ENCODE measurements around the gene TMEM132E.

TMEM132E gene

GRCh38 chr17:34610506-34610905 lies 31.1 kb downstream of the TMEM132E start:
- H3K27ac ChIP-seq (ENCODE audit: low read depth, low read length), result no peak overlapping the region
- no peak overlapping the region for H3K4me3 ChIP-seq (ENCODE audit: low read depth in 1 of 5, low read length in 5 of 5)
- peaks cover 0 to 5% (median 0%) of the 10 kb centered on the region in 5 donors for H3K9me3 ChIP-seq (ENCODE audit: control insufficient read depth in 5 of 5, low read length in 5 of 5)
- no peak overlapping the region for H3K9ac ChIP-seq (ENCODE audit: low read length in 5 of 5)
- H3K4me1 ChIP-seq (ENCODE audit: control insufficient read depth in 5 of 5, insufficient read depth in 5 of 5, low read length in 5 of 5), result no peaks in the 10 kb centered on the region
- no peaks in the 10 kb centered on the region for H3K36me3 ChIP-seq (ENCODE audit: control insufficient read depth in 5 of 5, insufficient read depth in 5 of 5, low read length in 5 of 5)
- H3K27me3 ChIP-seq (ENCODE audit: control insufficient read depth in 5 of 5, insufficient read depth in 4 of 5, low read length in 5 of 5), result peaks cover 14 to 61% (median 25%) of the 10 kb centered on the region in 5 donors

DNA sequence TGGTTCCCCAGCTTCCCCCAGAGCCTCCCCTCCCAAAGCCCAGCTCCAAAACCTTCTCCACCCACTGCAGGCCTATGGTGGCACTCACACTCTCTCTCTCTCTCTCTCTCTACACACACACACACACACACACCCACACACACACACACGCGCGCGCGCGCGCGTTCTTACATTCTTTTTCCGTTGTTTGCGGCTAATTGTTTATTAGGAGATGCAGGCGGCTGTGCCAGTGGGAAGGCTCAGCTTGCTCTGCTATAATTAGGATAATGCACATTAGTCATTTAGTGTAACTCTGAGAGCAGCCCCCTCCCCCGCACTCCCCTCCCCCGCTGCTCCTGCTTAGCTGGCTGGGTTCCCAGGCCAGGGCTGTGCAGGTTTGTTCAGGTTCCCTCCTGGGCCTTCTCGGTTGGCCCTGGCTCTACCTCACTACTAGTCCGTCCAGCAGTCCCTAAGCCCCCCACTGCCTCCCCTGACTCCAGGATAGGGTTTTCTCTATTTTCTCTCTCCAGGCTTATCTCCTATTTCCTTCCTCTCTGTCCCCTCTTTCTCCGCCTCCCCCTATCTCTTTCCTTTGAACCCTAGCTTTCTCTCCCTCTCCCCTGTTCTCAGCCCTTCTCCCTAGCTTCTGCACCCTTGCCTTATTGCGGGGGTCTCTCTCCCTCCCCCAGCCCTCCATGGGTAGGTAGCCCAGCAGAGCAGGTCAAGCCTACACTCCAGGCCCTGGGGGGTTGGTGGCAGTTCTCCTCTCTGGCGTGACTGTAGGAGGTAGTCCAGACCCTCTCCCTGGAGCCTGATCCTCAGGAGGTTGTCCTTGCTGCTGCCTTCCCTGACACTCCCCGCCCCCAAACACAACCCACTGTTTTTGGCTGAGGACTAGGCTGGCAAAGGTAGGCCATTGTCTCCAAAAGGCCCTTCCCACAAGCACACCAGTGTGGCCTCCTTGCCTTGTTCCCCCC lies 34.0 kb downstream of the TMEM132E start:
- Histone ChIP-seq H3K27me3 (ENCODE audit: control insufficient read depth in 5 of 5, insufficient read depth in 4 of 5, low read length in 5 of 5) (peaks cover 19 to 66% (median 33%) of the 10 kb centered on the region in 5 donors), H3K27ac (ENCODE audit: low read depth, low read length) (no peak overlapping the region), H3K36me3 (ENCODE audit: control insufficient read depth in 5 of 5, insufficient read depth in 5 of 5, low read length in 5 of 5) (no peaks in the 10 kb centered on the region), H3K9ac (ENCODE audit: low read length in 5 of 5) (no peak overlapping the region), H3K4me1 (ENCODE audit: control insufficient read depth in 5 of 5, insufficient read depth in 5 of 5, low read length in 5 of 5) (peaks cover 0 to 12% (median 0%) of the 10 kb centered on the region in 5 donors), H3K9me3 (ENCODE audit: control insufficient read depth in 5 of 5, low read length in 5 of 5) (peaks cover 0 to 5% (median 0%) of the 10 kb centered on the region in 5 donors), H3K4me3 (ENCODE audit: low read depth in 1 of 5, low read length in 5 of 5) (no peak overlapping the region)

DNA sequence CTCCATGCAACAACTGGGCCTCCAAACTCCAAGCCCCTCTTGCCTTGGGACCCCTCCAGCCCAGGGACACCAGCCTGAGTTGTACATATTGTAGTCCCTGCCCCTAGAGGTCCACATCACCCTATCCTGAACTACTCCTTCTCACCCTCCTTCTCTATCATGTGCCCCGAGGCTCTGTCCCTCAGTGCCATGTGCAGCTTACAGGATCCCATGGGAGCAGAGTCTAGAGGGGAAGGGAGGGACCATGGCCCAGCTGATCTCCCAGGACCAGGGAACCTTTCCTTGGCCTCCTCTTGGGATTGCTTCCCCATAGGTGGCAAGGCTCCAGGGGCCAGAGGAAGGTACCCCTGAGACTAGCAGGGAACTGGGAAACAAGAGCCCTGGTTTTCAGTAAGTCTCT lies 35.3 kb downstream of the TMEM132E start:
- no peak overlapping the region for H3K27ac ChIP-seq (ENCODE audit: low read depth, low read length)
- no peak overlapping the region for H3K4me3 ChIP-seq (ENCODE audit: low read depth in 1 of 5, low read length in 5 of 5)
- peaks cover 0 to 12% (median 0%) of the 10 kb centered on the region in 5 donors for H3K4me1 ChIP-seq (ENCODE audit: control insufficient read depth in 5 of 5, insufficient read depth in 5 of 5, low read length in 5 of 5)
- H3K9ac ChIP-seq (ENCODE audit: low read length in 5 of 5), result no peak overlapping the region
- no peaks in the 10 kb centered on the region for H3K36me3 ChIP-seq (ENCODE audit: control insufficient read depth in 5 of 5, insufficient read depth in 5 of 5, low read length in 5 of 5)
- peaks cover 13 to 55% (median 26%) of the 10 kb centered on the region in 5 donors for H3K27me3 ChIP-seq (ENCODE audit: control insufficient read depth in 5 of 5, insufficient read depth in 4 of 5, low read length in 5 of 5)
- peaks cover 0 to 5% (median 0%) of the 10 kb centered on the region in 5 donors for H3K9me3 ChIP-seq (ENCODE audit: control insufficient read depth in 5 of 5, low read length in 5 of 5)

GRCh38 chr17:34615326-34615725 lies 35.9 kb downstream of the TMEM132E start:
- Histone ChIP-seq H3K36me3 (ENCODE audit: control insufficient read depth in 5 of 5, insufficient read depth in 5 of 5, low read length in 5 of 5) (no peaks in the 10 kb centered on the region), H3K27ac (ENCODE audit: low read depth, low read length) (no peak overlapping the region), H3K27me3 (ENCODE audit: control insufficient read depth in 5 of 5, insufficient read depth in 4 of 5, low read length in 5 of 5) (peaks cover 13 to 50% (median 26%) of the 10 kb centered on the region in 5 donors), H3K4me3 (ENCODE audit: low read depth in 1 of 5, low read length in 5 of 5) (no peak overlapping the region), H3K9me3 (ENCODE audit: control insufficient read depth in 5 of 5, low read length in 5 of 5) (peaks cover 0 to 5% (median 0%) of the 10 kb centered on the region in 5 donors), H3K4me1 (ENCODE audit: control insufficient read depth in 5 of 5, insufficient read depth in 5 of 5, low read length in 5 of 5) (peaks cover 0 to 12% (median 0%) of the 10 kb centered on the region in 5 donors), H3K9ac (ENCODE audit: low read length in 5 of 5) (no peak overlapping the region)

DNA sequence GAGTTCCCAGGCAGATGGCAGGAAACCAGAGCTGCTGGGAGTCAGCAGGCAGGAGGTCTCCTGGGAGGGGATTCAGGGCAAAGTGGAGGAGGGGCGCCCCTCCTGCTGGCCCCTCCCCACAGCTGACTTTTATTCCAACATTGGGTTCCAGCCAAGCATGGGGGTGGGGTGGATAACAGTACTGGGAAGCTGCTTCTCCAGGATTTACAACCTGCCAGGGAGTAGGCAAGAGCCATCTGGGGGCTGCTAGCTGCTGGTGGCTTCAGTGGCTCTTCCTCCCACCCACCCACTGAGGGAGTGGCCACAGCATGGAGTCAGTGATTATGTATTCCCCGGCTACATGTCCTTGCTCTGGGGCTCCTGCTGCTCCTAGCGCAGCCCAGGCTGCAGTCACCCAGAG lies 36.8 kb downstream of the TMEM132E start:
- peaks cover 0 to under 1% (median 0%) of the 10 kb centered on the region in 5 donors for H3K9me3 ChIP-seq (ENCODE audit: control insufficient read depth in 5 of 5, low read length in 5 of 5)
- H3K4me1 ChIP-seq (ENCODE audit: control insufficient read depth in 5 of 5, insufficient read depth in 5 of 5, low read length in 5 of 5), result peaks cover 0 to 12% (median 0%) of the 10 kb centered on the region in 5 donors
- peaks cover 13 to 42% (median 29%) of the 10 kb centered on the region in 5 donors for H3K27me3 ChIP-seq (ENCODE audit: control insufficient read depth in 5 of 5, insufficient read depth in 4 of 5, low read length in 5 of 5)

GRCh38 chr17:34617398-34617797 lies 38.0 kb downstream of the TMEM132E start:
- no peaks in the 10 kb centered on the region for H3K36me3 ChIP-seq (ENCODE audit: control insufficient read depth in 5 of 5, insufficient read depth in 5 of 5, low read length in 5 of 5)
- H3K4me3 ChIP-seq (ENCODE audit: low read depth in 1 of 5, low read length in 5 of 5), result no peak overlapping the region
- peaks cover 13 to 44% (median 31%) of the 10 kb centered on the region in 5 donors for H3K27me3 ChIP-seq (ENCODE audit: control insufficient read depth in 5 of 5, insufficient read depth in 4 of 5, low read length in 5 of 5)
- no peak overlapping the region for H3K27ac ChIP-seq (ENCODE audit: low read depth, low read length)
- H3K9me3 ChIP-seq (ENCODE audit: control insufficient read depth in 5 of 5, low read length in 5 of 5), result no peaks in the 10 kb centered on the region
- peaks cover 0 to 12% (median 0%) of the 10 kb centered on the region in 5 donors for H3K4me1 ChIP-seq (ENCODE audit: control insufficient read depth in 5 of 5, insufficient read depth in 5 of 5, low read length in 5 of 5)
- no peak overlapping the region for H3K9ac ChIP-seq (ENCODE audit: low read length in 5 of 5)

More for the DNA sequence above, 36.8 kb downstream of the TMEM132E start:
- Histone ChIP-seq H3K36me3 (ENCODE audit: control insufficient read depth in 5 of 5, insufficient read depth in 5 of 5, low read length in 5 of 5) (no peaks in the 10 kb centered on the region), H3K4me3 (ENCODE audit: low read depth in 1 of 5, low read length in 5 of 5) (no peak overlapping the region), H3K9ac (ENCODE audit: low read length in 5 of 5) (no peak overlapping the region), H3K27ac (ENCODE audit: low read depth, low read length) (no peak overlapping the region)

GRCh38 chr17:34619687-34620217 lies 40.4 kb downstream of the TMEM132E start:
- H3K27me3 ChIP-seq (ENCODE audit: control insufficient read depth in 5 of 5, insufficient read depth in 4 of 5, low read length in 5 of 5), result peaks cover 9 to 50% (median 34%) of the 10 kb centered on the region in 5 donors
- H3K4me3 ChIP-seq (ENCODE audit: low read depth in 1 of 5, low read length in 5 of 5), result no peak overlapping the region
- no peak overlapping the region for H3K9ac ChIP-seq (ENCODE audit: low read length in 5 of 5)
- H3K9me3 ChIP-seq (ENCODE audit: control insufficient read depth in 5 of 5, low read length in 5 of 5), result no peaks in the 10 kb centered on the region
- H3K27ac ChIP-seq (ENCODE audit: low read depth, low read length), result no peak overlapping the region
- no peaks in the 10 kb centered on the region for H3K36me3 ChIP-seq (ENCODE audit: control insufficient read depth in 5 of 5, insufficient read depth in 5 of 5, low read length in 5 of 5)
- H3K4me1 ChIP-seq (ENCODE audit: control insufficient read depth in 5 of 5, insufficient read depth in 5 of 5, low read length in 5 of 5), result peaks cover 0 to 12% (median 0%) of the 10 kb centered on the region in 5 donors

DNA sequence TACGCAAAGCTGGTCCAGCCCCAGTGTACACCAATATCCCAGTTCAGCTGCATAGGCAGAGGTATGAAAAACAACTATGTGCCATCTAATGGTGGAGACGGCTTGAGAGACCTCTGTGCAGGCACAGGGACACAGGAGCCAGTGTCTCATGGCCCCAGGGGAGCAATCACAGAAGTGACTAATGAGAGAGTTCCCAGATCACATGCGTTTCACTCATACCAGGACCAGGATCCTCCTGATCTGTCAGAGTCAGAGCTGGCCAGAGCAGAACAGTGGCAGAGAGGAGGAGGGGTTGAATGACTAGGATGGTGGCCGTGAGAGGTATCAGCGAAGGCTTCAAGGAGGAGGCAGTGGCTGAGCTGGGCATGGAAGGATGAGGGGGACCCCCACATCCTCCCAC lies 41.1 kb downstream of the TMEM132E start:
- Histone ChIP-seq H3K4me3 (ENCODE audit: low read depth in 1 of 5, low read length in 5 of 5) (no peak overlapping the region), H3K36me3 (ENCODE audit: control insufficient read depth in 5 of 5, insufficient read depth in 5 of 5, low read length in 5 of 5) (no peaks in the 10 kb centered on the region), H3K27ac (ENCODE audit: low read depth, low read length) (no peak overlapping the region), H3K9me3 (ENCODE audit: control insufficient read depth in 5 of 5, low read length in 5 of 5) (no peaks in the 10 kb centered on the region), H3K4me1 (ENCODE audit: control insufficient read depth in 5 of 5, insufficient read depth in 5 of 5, low read length in 5 of 5) (peaks cover 0 to 12% (median 0%) of the 10 kb centered on the region in 5 donors), H3K9ac (ENCODE audit: low read length in 5 of 5) (no peak overlapping the region), H3K27me3 (ENCODE audit: control insufficient read depth in 5 of 5, insufficient read depth in 4 of 5, low read length in 5 of 5) (peaks cover 12 to 53% (median 34%) of the 10 kb centered on the region in 5 donors)

DNA sequence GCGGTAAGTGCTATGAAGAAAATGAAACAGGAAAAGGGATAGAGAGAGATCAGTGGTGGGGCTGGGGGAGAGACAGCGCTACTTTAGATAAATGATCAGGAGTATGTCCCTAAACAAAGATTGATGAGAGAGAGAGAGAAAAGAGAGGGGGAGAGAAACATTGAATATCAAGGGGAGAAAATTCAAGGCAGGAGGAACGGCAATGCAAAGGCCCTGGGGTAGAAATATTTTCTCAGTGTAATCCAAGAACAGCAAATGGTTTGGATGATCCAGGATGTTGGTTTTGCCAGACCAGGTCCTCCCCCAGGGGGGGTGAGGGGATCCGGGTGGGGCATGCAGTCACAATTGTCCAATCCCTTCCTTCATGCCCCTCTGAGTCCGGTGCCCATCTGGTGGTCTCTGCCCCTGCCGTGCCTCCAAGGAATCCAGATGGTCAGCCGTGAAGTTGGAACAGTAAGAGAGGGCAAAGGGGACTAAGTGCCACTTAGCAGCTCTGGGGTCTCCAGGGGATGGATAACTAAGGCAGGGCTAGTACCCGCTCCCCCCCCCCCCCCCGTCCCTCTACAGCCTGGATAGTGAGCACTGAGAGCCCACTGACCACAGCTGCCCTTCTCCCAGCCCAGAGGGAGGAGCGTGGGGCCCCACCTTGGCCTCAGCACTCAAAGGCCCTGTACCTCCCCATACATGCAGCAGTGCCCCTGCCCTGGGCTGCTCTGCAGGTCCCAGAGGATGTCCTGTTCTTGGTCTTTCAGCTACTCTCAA lies 43.7 kb downstream of the TMEM132E start:
- no peak overlapping the region for H3K4me3 ChIP-seq (ENCODE audit: low read depth in 1 of 5, low read length in 5 of 5)
- no peak overlapping the region for H3K27ac ChIP-seq (ENCODE audit: low read depth, low read length)
- peaks cover 9 to 55% (median 43%) of the 10 kb centered on the region in 5 donors for H3K27me3 ChIP-seq (ENCODE audit: control insufficient read depth in 5 of 5, insufficient read depth in 4 of 5, low read length in 5 of 5)
- H3K9ac ChIP-seq (ENCODE audit: low read length in 5 of 5), result no peak overlapping the region
- no peaks in the 10 kb centered on the region for H3K9me3 ChIP-seq (ENCODE audit: control insufficient read depth in 5 of 5, low read length in 5 of 5)
- H3K36me3 ChIP-seq (ENCODE audit: control insufficient read depth in 5 of 5, insufficient read depth in 5 of 5, low read length in 5 of 5), result no peaks in the 10 kb centered on the region
- H3K4me1 ChIP-seq (ENCODE audit: control insufficient read depth in 5 of 5, insufficient read depth in 5 of 5, low read length in 5 of 5), result peaks cover 0 to 5% (median 0%) of the 10 kb centered on the region in 5 donors

Measured in subcutaneous abdominal adipose tissue (tissue), 5 donors.